Caco-2 (cell line): ENCODE results near the gene TMEM267. TPM values are rescaled to one million over a fixed set of nuclear protein-coding genes. Genes with fewer than 3 reads are reported as not detected.

Source experiments
- Bru-seq: library from RNA; stranded (reverse); fragments of 400-500 nt; gene quantifications from one replicate; lab custom pipeline; 2021; lab: Mats Ljungman, UMichigan
- BruChase-seq, 2 experiments: library from RNA; stranded (reverse); fragments of 400-500 nt; gene quantifications; one replicate each; lab custom pipeline; 2021; lab: Mats Ljungman, UMichigan
- BruUV-seq: library from RNA; stranded (reverse); fragments of 400-500 nt; replicated peaks from 2 replicates; lab custom pipeline; 2021; lab: Mats Ljungman, UMichigan
- CTCF ChIA-PET: fragments of 300-600 bp; sonication (Branson Sonifier 250); formaldehyde crosslinking; loops from one replicate; lab custom pipeline; 2022; ENCODE audit warnings: antibody characterized with exemption; lab: Charles Lee
- POLR2A ChIA-PET: fragments of 300-600 bp; sonication (Branson Sonifier 250); formaldehyde crosslinking; loops from one replicate; lab custom pipeline; 2022; ENCODE audit warnings: antibody characterized with exemption; lab: Charles Lee
- DNase-seq, 2 experiments: peaks; one replicate each; pipeline versions ENCODE4 v3.0.0 to v3.0.0-alpha.2; 2020 to 2022
- H3K27me3 ChIP-seq: replicated peaks from 2 replicates; pipeline ENCODE4 v1.6.0; 2011; ENCODE audit warnings: low read length; ENCODE audit not compliant: control insufficient read depth, insufficient read depth
- H3K36me3 ChIP-seq: 2 replicates; pipeline ENCODE4 v1.5.1; 2011; ENCODE audit warnings: low read length; ENCODE audit not compliant: control insufficient read depth, insufficient read depth
- H3K4me1 ChIP-seq: fragments of 250-450 bp; sonication (Bioruptor Pico); 2 replicates; pipeline ENCODE4 v1.5.1; 2020; ENCODE audit warnings: mild to moderate bottlenecking
- H3K4me3 ChIP-seq: 2 replicates; pipeline ENCODE4 v1.5.1; 2011; ENCODE audit warnings: low read depth, mild to moderate bottlenecking, control low read depth, low read length
- H3K9me3 ChIP-seq: fragments of 250-450 bp; sonication (Bioruptor Pico); 2 replicates; pipeline ENCODE4 v1.5.1; 2020; ENCODE audit warnings: mild to moderate bottlenecking, moderate library complexity
- H3K27ac Mint-ChIP-seq: one replicate; pipeline ENCODE4 v1.8.0; 2022; ENCODE audit warnings: mixed read lengths; ENCODE audit not compliant: unreplicated experiment
- H3K27me3 Mint-ChIP-seq: one replicate; pipeline ENCODE4 v1.8.0; 2022; ENCODE audit warnings: mixed read lengths; ENCODE audit not compliant: insufficient read depth, unreplicated experiment
- H3K36me3 Mint-ChIP-seq: one replicate; pipeline ENCODE4 v1.8.0; 2022; ENCODE audit warnings: mild to moderate bottlenecking, mixed read lengths; ENCODE audit not compliant: insufficient read depth, unreplicated experiment
- H3K4me1 Mint-ChIP-seq: one replicate; pipeline ENCODE4 v1.8.0; 2022; ENCODE audit warnings: low read depth, mixed read lengths; ENCODE audit not compliant: unreplicated experiment
- H3K4me3 Mint-ChIP-seq: one replicate; pipeline ENCODE4 v1.8.0; 2022; ENCODE audit warnings: mild to moderate bottlenecking, moderate library complexity, mixed read lengths; ENCODE audit not compliant: unreplicated experiment
- H3K9me3 Mint-ChIP-seq: one replicate; pipeline ENCODE4 v1.8.0; 2022; ENCODE audit warnings: mixed read lengths; ENCODE audit not compliant: unreplicated experiment
- intact Hi-C: fragments of 100-400 bp; cut with micrococcal nuclease; formaldehyde crosslinking; loops from one replicate; pipeline ENCODE4 v1.10.0; 2022; ENCODE audit not compliant: unreplicated experiment
- long read RNA-seq: library from polyadenylated mRNA; stranded (forward); transcript quantifications from one replicate; pipeline ENCODE4 v2.0.0, GENCODE V29; 2022
- total RNA-seq: library from RNA; stranded (reverse); gene quantifications from 2 replicates; pipeline ENCODE4 v1.2.3, GENCODE V29; 2022
- TF ChIP-seq, protein P1 (sequence below), 2 experiments: fragments of 200-600 bp in 1 of 2; IDR thresholded peaks; 1 replicate in 1 of 2; 2 replicates in 1 of 2; pipeline versions ENCODE4 v1.5.1 to v1.8.0; 2011 to 2022; ENCODE audit warnings: antibody characterized with exemption in 1 of 2, control low read depth in 1 of 2, inconsistent platforms in 1 of 2, low read depth in 1 of 2, low read length in 1 of 2, mild to moderate bottlenecking in 1 of 2, moderate library complexity in 1 of 2; ENCODE audit not compliant: insufficient read depth in 1 of 2, severe bottlenecking in 1 of 2, unreplicated experiment in 1 of 2

Gene TMEM267
- 14.2 and 15.5 TPM in 2 replicates for total RNA-seq
- Bru-seq, nascent RNA = percentile 87 among the genes with signal in this experiment
- percentile 86 among the genes with signal in this experiment for BruChase-seq, experiment 1, labeled RNA remaining after a 2-hour chase
- percentile 80 among the genes with signal in this experiment for BruChase-seq, experiment 2, labeled RNA remaining after a 6-hour chase
- long read RNA-seq, transcript TMEM267-201 (3 exons, 2,338 nt) = major isoform, 26 of 48 reads
- long read RNA-seq, partial matches to known transcripts = 3 of 48 reads
- long read RNA-seq, other reads (novel, unspliced or antisense) = 16 of 48 reads

GRCh38 chr5:43483298-43484105 lies at the start of gene TMEM267:
TMEM267 (minus strand) TSS chr5:43483865; CDS start chr5:43453969, 29,896 bp downstream.
- no peaks in the 10 kb centered on the region for H3K27me3 Mint-ChIP-seq
- Histone ChIP-seq H3K4me3 (peak within 1 kb of the TSS; percentile 81), H3K9me3 (no peaks in the 10 kb centered on the region), H3K27me3 (no peaks in the 10 kb centered on the region), H3K4me1 (peaks cover 3% of the 10 kb centered on the region; the same call in 1 of the 2 replicates), H3K36me3 (no peaks in the 10 kb centered on the region)
- TF ChIP-seq, protein P1, sequence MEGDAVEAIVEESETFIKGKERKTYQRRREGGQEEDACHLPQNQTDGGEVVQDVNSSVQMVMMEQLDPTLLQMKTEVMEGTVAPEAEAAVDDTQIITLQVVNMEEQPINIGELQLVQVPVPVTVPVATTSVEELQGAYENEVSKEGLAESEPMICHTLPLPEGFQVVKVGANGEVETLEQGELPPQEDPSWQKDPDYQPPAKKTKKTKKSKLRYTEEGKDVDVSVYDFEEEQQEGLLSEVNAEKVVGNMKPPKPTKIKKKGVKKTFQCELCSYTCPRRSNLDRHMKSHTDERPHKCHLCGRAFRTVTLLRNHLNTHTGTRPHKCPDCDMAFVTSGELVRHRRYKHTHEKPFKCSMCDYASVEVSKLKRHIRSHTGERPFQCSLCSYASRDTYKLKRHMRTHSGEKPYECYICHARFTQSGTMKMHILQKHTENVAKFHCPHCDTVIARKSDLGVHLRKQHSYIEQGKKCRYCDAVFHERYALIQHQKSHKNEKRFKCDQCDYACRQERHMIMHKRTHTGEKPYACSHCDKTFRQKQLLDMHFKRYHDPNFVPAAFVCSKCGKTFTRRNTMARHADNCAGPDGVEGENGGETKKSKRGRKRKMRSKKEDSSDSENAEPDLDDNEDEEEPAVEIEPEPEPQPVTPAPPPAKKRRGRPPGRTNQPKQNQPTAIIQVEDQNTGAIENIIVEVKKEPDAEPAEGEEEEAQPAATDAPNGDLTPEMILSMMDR (IDR thresholded peaks at IDR 0.05; ENCODE audit: insufficient read depth in 1 of 2, low read depth in 1 of 2, low read length in 1 of 2, severe bottlenecking in 1 of 2, unreplicated experiment in 1 of 2) = no peak
- peak; percentile 90 to 91 for DNase-seq
- H3K27ac Mint-ChIP-seq = peak within 1 kb of the TSS; percentile 99
- intact Hi-C loops = loop anchor here (1.0 to 2.0 kb wide), 6 partner anchors 31 to 257 kb away; partner anchors contain the start of genes HMGCS1 and PAIP1
- CTCF ChIA-PET = interaction anchor here (0.5 to 1.8 kb wide), 34 partner anchors 8 to 899 kb away, joined by 3 to 28 read pairs (median 4); partner anchors contain the start of genes ANXA2R, C5orf34, CCL28 and HMGCS1
- H3K9me3 Mint-ChIP-seq = no peaks in the 10 kb centered on the region
- peaks cover 16% of the 10 kb centered on the region for H3K36me3 Mint-ChIP-seq
- TSS peak; percentile 68 for BruUV-seq
- POLR2A ChIA-PET = interaction anchor here (0.6 to 1.6 kb wide), 15 partner anchors 14 to 362 kb away, joined by 3 to 26 read pairs (median 5); partner anchors contain the start of genes C5orf34, HMGCS1, NNT and ZNF131
- peak within 1 kb of the TSS; percentile 95 for H3K4me3 Mint-ChIP-seq
- peaks cover 11% of the 10 kb centered on the region for H3K4me1 Mint-ChIP-seq

GRCh38 chr5:43530648-43531047 lies 47.0 kb upstream of the TMEM267 start:
- ChIA-PET POLR2A (no interaction called here), CTCF (no interaction called here)
- no peaks in the 10 kb centered on the region for H3K9me3 ChIP-seq
- no peaks in the 10 kb centered on the region for H3K4me1 ChIP-seq
- Mint-ChIP-seq H3K9me3 (no peaks in the 10 kb centered on the region), H3K27ac (no peak overlapping the region), H3K4me3 (no peak overlapping the region), H3K4me1 (no peaks in the 10 kb centered on the region), H3K27me3 (no peaks in the 10 kb centered on the region), H3K36me3 (peaks cover 87% of the 10 kb centered on the region)
- no peak overlapping the region for H3K4me3 ChIP-seq
- H3K27me3 ChIP-seq = no peaks in the 10 kb centered on the region
- intact Hi-C loops = no loop called here
- no TSS peak for BruUV-seq
- TF ChIP-seq, protein P1 (IDR thresholded peaks at IDR 0.05; ENCODE audit: insufficient read depth in 1 of 2, low read depth in 1 of 2, low read length in 1 of 2, severe bottlenecking in 1 of 2, unreplicated experiment in 1 of 2) = no peak
- no peak for DNase-seq
- peaks cover 3% of the 10 kb centered on the region for H3K36me3 ChIP-seq

GRCh38 chr5:43523662-43524072 lies 40.0 kb upstream of the TMEM267 start:
- Mint-ChIP-seq H3K27me3 (no peaks in the 10 kb centered on the region), H3K36me3 (peaks cover 47% of the 10 kb centered on the region), H3K9me3 (no peaks in the 10 kb centered on the region), H3K4me1 (no peaks in the 10 kb centered on the region), H3K4me3 (no peak overlapping the region), H3K27ac (no peak overlapping the region)
- Histone ChIP-seq H3K4me1 (no peaks in the 10 kb centered on the region), H3K27me3 (no peaks in the 10 kb centered on the region), H3K4me3 (no peak overlapping the region), H3K36me3 (peaks cover 1% of the 10 kb centered on the region), H3K9me3 (no peaks in the 10 kb centered on the region)
- no peak for DNase-seq
- POLR2A ChIA-PET = interaction anchor here (2.7 kb wide), 1 partner anchor 8 kb away, joined by 11 read pairs; the partner anchor contains the start of gene C5orf34
- TF ChIP-seq, protein P1 (IDR thresholded peaks at IDR 0.05; ENCODE audit: insufficient read depth in 1 of 2, low read depth in 1 of 2, low read length in 1 of 2, severe bottlenecking in 1 of 2, unreplicated experiment in 1 of 2) = no peak
- intact Hi-C loops = no loop called here
- CTCF ChIA-PET = interaction anchor here (1.6 kb wide), 1 partner anchor 39 kb away, joined by 8 read pairs; the partner anchor contains the start of gene TMEM267
- BruUV-seq = no TSS peak
